SK-N-SH (cell line): ENCODE data around the gene EML1. TPM values are rescaled to one million over a fixed set of nuclear protein-coding genes. Genes with fewer than 3 reads are reported as not detected.

Experiments used
- CTCF ChIA-PET: fragments of 300-600, 350-600 bp; formaldehyde crosslinking; extraction: SDS; loops from one replicate; lab custom pipeline; 2021; lab: Yijun Ruan, JAX
- POLR2A ChIA-PET: fragments of 350-600 bp; sonication (Branson Sonifier 250); formaldehyde crosslinking; extraction: SDS; loops from one replicate; lab custom pipeline; 2020; ENCODE audit warnings: antibody characterized with exemption, inconsistent platforms; lab: Yijun Ruan, JAX
- DNase-seq: peaks from one replicate; pipeline ENCODE4 v3.0.0; 2012
- H2AFZ ChIP-seq: fragments of 200-600 bp; sonication (generic); 2 replicates; pipeline ENCODE4 v1.8.1; 2016; ENCODE audit warnings: antibody characterized with exemption, mild to moderate bottlenecking, low read depth
- H3F3A ChIP-seq: fragments of 200-600 bp; sonication (generic); replicated peaks from 2 replicates; pipeline ENCODE3; 2016; ENCODE audit warnings: antibody characterized with exemption, mild to moderate bottlenecking; ENCODE audit not compliant: insufficient read depth
- H3K27ac ChIP-seq, 2 experiments: fragments of 200-500 bp in 1 of 2; fragments of 200-600 bp in 1 of 2; sonication (Bioruptor generic) in 1 of 2; sonication (generic), shearing (Covaris generic) in 1 of 2; 2 replicates each; pipeline versions ENCODE4 v1.5.1 to v1.6.1; 2014 to 2016; ENCODE audit warnings: low read depth in 2 of 2, inconsistent platforms in 1 of 2, low read length in 1 of 2, mild to moderate bottlenecking in 1 of 2, mixed read lengths in 1 of 2
- H3K27me3 ChIP-seq: fragments of 200-600 bp; sonication (generic), shearing (Covaris generic); 2 replicates; pipeline ENCODE4 v1.6.1; 2016; ENCODE audit warnings: mixed run types; ENCODE audit not compliant: insufficient read depth
- H3K36me3 ChIP-seq, 2 experiments: fragments of 200-500 bp in 1 of 2; fragments of 200-600 bp in 1 of 2; sonication (Bioruptor generic) in 1 of 2; sonication (generic) in 1 of 2; replicated peaks in 1 of 2; 2 replicates each; pipeline versions ENCODE3 to v1.5.1; 2014 to 2016; ENCODE audit warnings: low read length in 1 of 2, mild to moderate bottlenecking in 1 of 2; ENCODE audit not compliant: insufficient read depth in 2 of 2, control insufficient read depth in 1 of 2
- H3K4me1 ChIP-seq, 2 experiments: fragments of 200-500 bp in 1 of 2; fragments of 200-600 bp in 1 of 2; sonication (Bioruptor generic) in 1 of 2; sonication (generic), shearing (Covaris generic) in 1 of 2; 2 replicates each; pipeline versions ENCODE4 v1.5.1 to v1.6.1; 2014 to 2016; ENCODE audit warnings: low read depth in 1 of 2, low read length in 1 of 2, mixed run types in 1 of 2; ENCODE audit not compliant: insufficient read depth in 2 of 2, control insufficient read depth in 1 of 2
- H3K4me2 ChIP-seq: fragments of 200-600 bp; sonication (generic), shearing (Covaris generic); 2 replicates; pipeline ENCODE4 v1.6.1; 2017; ENCODE audit warnings: mixed run types
- H3K4me3 ChIP-seq, 2 experiments: fragments of 200-500 bp in 1 of 2; fragments of 200-600 bp in 1 of 2; sonication (Bioruptor generic) in 1 of 2; sonication (generic), shearing (Covaris generic) in 1 of 2; 2 replicates each; pipeline versions ENCODE4 v1.5.1 to v1.8.1; 2014 to 2016; ENCODE audit warnings: low read depth in 2 of 2, inconsistent platforms in 1 of 2, low read length in 1 of 2, mild to moderate bottlenecking in 1 of 2, mixed read lengths in 1 of 2, moderate library complexity in 1 of 2
- H3K79me2 ChIP-seq: fragments of 200-600 bp; sonication (generic); 2 replicates; pipeline ENCODE4 v1.8.1; 2017; ENCODE audit warnings: mild to moderate bottlenecking; ENCODE audit not compliant: insufficient read depth
- H3K9ac ChIP-seq: fragments of 200-600 bp; sonication (generic); 2 replicates; pipeline ENCODE4 v1.6.1; 2017; ENCODE audit warnings: mixed run types
- H3K9me2 ChIP-seq: fragments of 200-600 bp; sonication (generic); 2 replicates; pipeline ENCODE4 v1.6.1; 2017; ENCODE audit warnings: mixed run types
- H3K9me3 ChIP-seq: fragments of 200-600 bp; sonication (generic); 2 replicates; pipeline ENCODE4 v1.6.1; 2017; ENCODE audit warnings: mixed run types, mild to moderate bottlenecking, moderate library complexity
- H4K20me1 ChIP-seq: fragments of 200-600 bp; sonication (generic); 2 replicates; pipeline ENCODE4 v1.6.1; 2017; ENCODE audit warnings: mild to moderate bottlenecking, mixed run types; ENCODE audit not compliant: insufficient read depth
- ELF1 ChIP-seq: IDR thresholded peaks from 2 replicates; pipeline ENCODE4 v1.4.0; 2012
- EP300 ChIP-seq, 2 experiments: IDR thresholded peaks; 2 replicates each; pipeline versions ENCODE4 v1.4.0 to v1.6.1; 2012; ENCODE audit warnings: borderline replicate concordance in 1 of 2, low read depth in 1 of 2, low read length in 1 of 2
- EZH2phosphoT487 ChIP-seq: fragments of 200-600 bp; sonication (generic); IDR thresholded peaks from 2 replicates; pipeline ENCODE4 v1.6.1; 2017; ENCODE audit warnings: low read depth, mixed run types, mild to moderate bottlenecking, antibody characterized with exemption, moderate library complexity, borderline replicate concordance
- FOSL2 ChIP-seq: IDR thresholded peaks from 2 replicates; pipeline ENCODE4 v1.4.0; 2012; ENCODE audit warnings: low read depth, mild to moderate bottlenecking, moderate library complexity, borderline replicate concordance
- FOXM1 ChIP-seq: IDR thresholded peaks from 2 replicates; pipeline ENCODE4 v1.4.0; 2012; ENCODE audit warnings: low read depth, mild to moderate bottlenecking
- GABPA ChIP-seq: IDR thresholded peaks from 2 replicates; pipeline ENCODE4 v1.4.0; 2012; ENCODE audit warnings: low read depth, mild to moderate bottlenecking
- GATA2 ChIP-seq: sonication (generic); formaldehyde crosslinking; IDR thresholded peaks from 2 replicates; pipeline ENCODE4 v1.5.0; 2020; ENCODE audit warnings: mild to moderate bottlenecking, missing genetic modification reagents
- MAX ChIP-seq: IDR thresholded peaks from 2 replicates; pipeline ENCODE4 v1.4.0; 2012; ENCODE audit warnings: low read depth
- MEF2A ChIP-seq: IDR thresholded peaks from 2 replicates; pipeline ENCODE4 v1.4.0; 2012; ENCODE audit warnings: low read depth, borderline replicate concordance
- MXI1 ChIP-seq: IDR thresholded peaks from 2 replicates; pipeline ENCODE4 v1.6.1; 2012; ENCODE audit warnings: mild to moderate bottlenecking, low read depth, low read length, improper control_type of control experiment
- RCOR1 ChIP-seq: fragments of 150-350 bp; IDR thresholded peaks from 2 replicates; pipeline ENCODE4 v1.6.1; 2017; ENCODE audit warnings: antibody characterized with exemption, low read length
- RXRA ChIP-seq: IDR thresholded peaks from 2 replicates; pipeline ENCODE4 v1.4.0; 2012; ENCODE audit warnings: low read depth, mild to moderate bottlenecking, borderline replicate concordance
- TAF1 ChIP-seq: IDR thresholded peaks from 2 replicates; pipeline ENCODE4 v1.6.1; 2012; ENCODE audit warnings: low read depth, mild to moderate bottlenecking, low read length, moderate library complexity, borderline replicate concordance
- TCF12 ChIP-seq: IDR thresholded peaks from 2 replicates; pipeline ENCODE4 v1.4.0; 2012
- TEAD4 ChIP-seq: IDR thresholded peaks from 2 replicates; pipeline ENCODE4 v1.4.0; 2012; ENCODE audit warnings: mild to moderate bottlenecking, borderline replicate concordance; ENCODE audit not compliant: insufficient read depth
- USF1 ChIP-seq: IDR thresholded peaks from 2 replicates; pipeline ENCODE4 v1.4.0; 2012; ENCODE audit warnings: low read depth, borderline replicate concordance
- USF2 ChIP-seq: fragments of 150-350 bp; IDR thresholded peaks from 2 replicates; pipeline ENCODE4 v1.6.1; 2017; ENCODE audit warnings: antibody characterized with exemption, low read length, low read depth, borderline replicate concordance
- YY1 ChIP-seq: IDR thresholded peaks from 2 replicates; pipeline ENCODE4 v1.4.0; 2012; ENCODE audit warnings: low read depth, mild to moderate bottlenecking
- ZBTB33 ChIP-seq: IDR thresholded peaks from 2 replicates; pipeline ENCODE4 v1.4.0; 2012; ENCODE audit warnings: low read depth, borderline replicate concordance
- WGBS: methylation state at CpG from one replicate; pipeline ENCODE4 v1.1.6; 2017; ENCODE audit warnings: low lambda C conversion rate; 5-methylcytosine and 5-hydroxymethylcytosine counted together
- polyA plus RNA-seq, 3 experiments: library from polyadenylated mRNA; depleted of rRNA; stranded (reverse); fragments of >200 nt; gene quantifications; 2 replicates each; pipeline ENCODE4 v1.2.3, GENCODE V29; 2012

EML1 gene
- polyA plus RNA-seq, 1 of the 3 experiments (the other 2 are of a cell fraction) = 6.3 TPM

- Histone ChIP-seq H3F3A (no peaks in the 10 kb centered on the region), H2AFZ (no peak overlapping the region), H3K4me2 (no peak overlapping the region), H3K36me3 (peaks cover 0 to 21% of the 10 kb centered on the region in 2 experiments), H3K9me2 (no peaks in the 10 kb centered on the region), H3K4me3 (no peak overlapping the region), H3K9ac (no peak overlapping the region), H3K27ac (no peak overlapping the region), H3K9me3 (no peaks in the 10 kb centered on the region), H3K79me2 (no peaks in the 10 kb centered on the region), H4K20me1 (no peaks in the 10 kb centered on the region), H3K4me1 (peaks cover 2 to 3% of the 10 kb centered on the region in 2 experiments; a peak in 1 of 4 replicates), H3K27me3 (no peaks in the 10 kb centered on the region)
- TF ChIP-seq USF1 (no peak), FOSL2 (no peak), EZH2phosphoT487 (no peak), RXRA (no peak), TCF12 (no peak), YY1 (no peak), GABPA (no peak), EP300 (IDR thresholded peaks at IDR 0.05; ENCODE audit: borderline replicate concordance in 1 of 2, low read depth in 1 of 2, low read length in 1 of 2) (no peak), ZBTB33 (no peak), USF2 (no peak), MAX (no peak), MEF2A (no peak), MXI1 (no peak), FOXM1 (no peak), TEAD4 (no peak), GATA2 (no peak), ELF1 (no peak), TAF1 (no peak), RCOR1 (no peak)
- no peak for DNase-seq
- CTCF ChIA-PET = interaction anchor here (1.0 kb wide), 1 partner anchor 180 kb away, joined by 3 read pairs; no protein-coding TSS in a partner anchor
- 91% methylated on average over 2 of the region's 2 CpGs for WGBS
- POLR2A ChIA-PET = no interaction called here
Observed at GRCh38 chr14:99863059-99863458, 69.8 kb downstream of the EML1 start.
